OCI-LY1 (cell line): Measurements from ENCODE around the gene KIRREL3.

ENCODE experiments used
- H2AFZ ChIP-seq: fragments of 200-600 bp; sonication (generic), shearing (Covaris generic); 2 replicates; pipeline ENCODE4 v1.6.0; 2014; ENCODE audit warnings: antibody characterized with exemption, mild to moderate bottlenecking, low read length
- H3F3A ChIP-seq: fragments of 200-600 bp; sonication (generic), shearing (Covaris generic); 2 replicates; pipeline ENCODE4 v1.6.0; 2014; ENCODE audit warnings: mild to moderate bottlenecking, antibody characterized with exemption, low read length, moderate library complexity; ENCODE audit not compliant: insufficient read depth
- H3K27ac ChIP-seq: fragments of 200-600 bp; sonication (generic); 2 replicates; pipeline ENCODE4 v1.5.1; 2014; ENCODE audit warnings: low read length, mixed run types, mild to moderate bottlenecking, low read depth; ENCODE audit not compliant: poor library complexity, severe bottlenecking
- H3K27me3 ChIP-seq: fragments of 200-600 bp; sonication (generic); 2 replicates; pipeline ENCODE4 v1.6.0; 2014; ENCODE audit warnings: antibody characterized with exemption, mild to moderate bottlenecking, low read length, moderate library complexity; ENCODE audit not compliant: insufficient read depth
- H3K36me3 ChIP-seq: fragments of 200-600 bp; sonication (generic); 2 replicates; pipeline ENCODE4 v1.6.1; 2014; ENCODE audit warnings: mild to moderate bottlenecking, antibody characterized with exemption, low read length, moderate library complexity, mixed read lengths; ENCODE audit not compliant: insufficient read depth
- H3K4me1 ChIP-seq: fragments of 200-600 bp; sonication (generic); 2 replicates; pipeline ENCODE4 v1.5.1; 2014; ENCODE audit warnings: mild to moderate bottlenecking, low read length, moderate library complexity; ENCODE audit not compliant: insufficient read depth, severe bottlenecking
- H3K4me2 ChIP-seq: fragments of 200-600 bp; sonication (generic), shearing (Covaris generic); 2 replicates; pipeline ENCODE4 v1.6.1; 2014; ENCODE audit warnings: low read length
- H3K4me3 ChIP-seq: fragments of 200-600 bp; sonication (generic); 2 replicates; pipeline ENCODE4 v1.5.1; 2014; ENCODE audit warnings: low read length, low read depth, mild to moderate bottlenecking, mixed read lengths; ENCODE audit not compliant: poor library complexity, severe bottlenecking
- H3K79me2 ChIP-seq: fragments of 200-600 bp; shearing (Covaris generic); 2 replicates; pipeline ENCODE4 v1.6.1; 2016; ENCODE audit warnings: mixed run types, low read length, mixed read lengths; ENCODE audit not compliant: insufficient read depth
- H3K9ac ChIP-seq: fragments of 200-600 bp; sonication (generic), shearing (Covaris generic); 2 replicates; pipeline ENCODE4 v1.6.1; 2014; ENCODE audit warnings: mild to moderate bottlenecking, low read length, mixed read lengths
- H3K9me2 ChIP-seq: fragments of 200-600 bp; sonication (generic), shearing (Covaris generic); 2 replicates; pipeline ENCODE4 v1.6.1; 2014; ENCODE audit warnings: low read depth, mild to moderate bottlenecking, low read length, mixed read lengths
- H3K9me3 ChIP-seq: fragments of 200-600 bp; shearing (Covaris generic); 2 replicates; pipeline ENCODE4 v1.6.1; 2014; ENCODE audit warnings: low read length, mixed read lengths
- H4K20me1 ChIP-seq: fragments of 200-600 bp; sonication (generic), shearing (Covaris generic); 2 replicates; pipeline ENCODE4 v1.6.0; 2016; ENCODE audit warnings: mild to moderate bottlenecking, low read length; ENCODE audit not compliant: insufficient read depth
- CTCF ChIP-seq: fragments of 200-600 bp; sonication (generic), shearing (Covaris generic); IDR thresholded peaks from 2 replicates; pipeline ENCODE4 v1.5.1; 2017; ENCODE audit warnings: mild to moderate bottlenecking, antibody characterized with exemption, low read length, moderate library complexity, mixed read lengths
- EZH2 ChIP-seq: fragments of 200-600 bp; sonication (generic), shearing (Covaris generic); IDR thresholded peaks from 2 replicates; pipeline ENCODE4 v1.8.0; 2017; ENCODE audit warnings: borderline replicate concordance, mixed run types, mild to moderate bottlenecking, antibody characterized with exemption, low read length, moderate library complexity, mixed read lengths

Gene KIRREL3

GRCh38 chr11:126817523-126818450, 182.8 kb downstream of the KIRREL3 start:
- Histone ChIP-seq H3K9me3 (no peaks in the 10 kb centered on the region), H3K9ac (no peak overlapping the region), H3K27me3 (no peaks in the 10 kb centered on the region), H4K20me1 (no peaks in the 10 kb centered on the region), H3K79me2 (no peaks in the 10 kb centered on the region), H3K4me2 (no peak overlapping the region), H3K27ac (no peak overlapping the region), H3K4me3 (no peak overlapping the region), H2AFZ (no peak overlapping the region), H3K36me3 (no peaks in the 10 kb centered on the region), H3K4me1 (no peaks in the 10 kb centered on the region), H3K9me2 (no peaks in the 10 kb centered on the region), H3F3A (no peaks in the 10 kb centered on the region)
- TF ChIP-seq EZH2 (no peak), CTCF (no peak)

GRCh38 chr11:126817096-126817495, 183.5 kb downstream of the KIRREL3 start:
- no peaks in the 10 kb centered on the region for H3K27me3 ChIP-seq
- H3K27ac ChIP-seq = no peak overlapping the region
- no peaks in the 10 kb centered on the region for H3K4me1 ChIP-seq
- H3F3A ChIP-seq = no peaks in the 10 kb centered on the region
- no peak overlapping the region for H3K4me3 ChIP-seq
- H2AFZ ChIP-seq = no peak overlapping the region
- no peak overlapping the region for H3K4me2 ChIP-seq
- H3K9me2 ChIP-seq = no peaks in the 10 kb centered on the region
- no peaks in the 10 kb centered on the region for H3K9me3 ChIP-seq
- no peaks in the 10 kb centered on the region for H3K79me2 ChIP-seq
- no peaks in the 10 kb centered on the region for H3K36me3 ChIP-seq
- TF ChIP-seq EZH2 = no peak
- no peak for TF ChIP-seq CTCF
- no peak overlapping the region for H3K9ac ChIP-seq
- H4K20me1 ChIP-seq = no peaks in the 10 kb centered on the region

DNA sequence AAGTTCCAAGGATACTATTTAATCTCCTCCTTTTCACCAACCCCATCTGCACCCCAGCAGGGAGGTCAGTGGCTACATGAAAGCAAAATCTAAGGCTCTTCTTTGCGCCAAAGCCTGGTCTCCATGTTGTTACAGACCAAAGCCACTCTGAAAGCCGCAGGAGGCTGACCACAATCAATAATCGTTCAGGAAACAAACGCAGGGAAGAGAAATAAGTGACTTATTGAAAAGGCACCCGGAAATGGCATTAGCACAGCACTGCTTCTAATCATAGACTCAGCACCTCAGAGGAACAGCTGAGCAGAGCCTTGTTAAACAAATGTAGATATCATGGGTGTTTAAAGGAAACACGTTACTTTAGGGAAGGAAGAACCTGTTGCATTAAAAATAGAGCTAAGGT, 183.9 kb downstream of the KIRREL3 start:
- TF ChIP-seq CTCF = no peak
- no peak for TF ChIP-seq EZH2
- Histone ChIP-seq H4K20me1 (no peaks in the 10 kb centered on the region), H3K9ac (no peak overlapping the region), H3K9me2 (no peaks in the 10 kb centered on the region), H3K36me3 (no peaks in the 10 kb centered on the region), H3K27me3 (no peaks in the 10 kb centered on the region), H3K4me1 (no peaks in the 10 kb centered on the region), H3K27ac (no peak overlapping the region), H3F3A (no peaks in the 10 kb centered on the region), H3K4me3 (no peak overlapping the region), H3K4me2 (no peak overlapping the region), H2AFZ (no peak overlapping the region), H3K79me2 (no peaks in the 10 kb centered on the region), H3K9me3 (no peaks in the 10 kb centered on the region)
